DMS114 treated with DMSO at 0.1 percent for 48 hours (cell line): ENCODE measurements around the gene LRRC52.

Experiments used
- DNase-seq: peaks from one replicate; lab custom pipeline; 2025; ENCODE audit not compliant: unreplicated experiment; lab: John Stamatoyannopoulos, UW

LRRC52 gene, protein sequence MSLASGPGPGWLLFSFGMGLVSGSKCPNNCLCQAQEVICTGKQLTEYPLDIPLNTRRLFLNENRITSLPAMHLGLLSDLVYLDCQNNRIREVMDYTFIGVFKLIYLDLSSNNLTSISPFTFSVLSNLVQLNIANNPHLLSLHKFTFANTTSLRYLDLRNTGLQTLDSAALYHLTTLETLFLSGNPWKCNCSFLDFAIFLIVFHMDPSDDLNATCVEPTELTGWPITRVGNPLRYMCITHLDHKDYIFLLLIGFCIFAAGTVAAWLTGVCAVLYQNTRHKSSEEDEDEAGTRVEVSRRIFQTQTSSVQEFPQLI

DNA sequence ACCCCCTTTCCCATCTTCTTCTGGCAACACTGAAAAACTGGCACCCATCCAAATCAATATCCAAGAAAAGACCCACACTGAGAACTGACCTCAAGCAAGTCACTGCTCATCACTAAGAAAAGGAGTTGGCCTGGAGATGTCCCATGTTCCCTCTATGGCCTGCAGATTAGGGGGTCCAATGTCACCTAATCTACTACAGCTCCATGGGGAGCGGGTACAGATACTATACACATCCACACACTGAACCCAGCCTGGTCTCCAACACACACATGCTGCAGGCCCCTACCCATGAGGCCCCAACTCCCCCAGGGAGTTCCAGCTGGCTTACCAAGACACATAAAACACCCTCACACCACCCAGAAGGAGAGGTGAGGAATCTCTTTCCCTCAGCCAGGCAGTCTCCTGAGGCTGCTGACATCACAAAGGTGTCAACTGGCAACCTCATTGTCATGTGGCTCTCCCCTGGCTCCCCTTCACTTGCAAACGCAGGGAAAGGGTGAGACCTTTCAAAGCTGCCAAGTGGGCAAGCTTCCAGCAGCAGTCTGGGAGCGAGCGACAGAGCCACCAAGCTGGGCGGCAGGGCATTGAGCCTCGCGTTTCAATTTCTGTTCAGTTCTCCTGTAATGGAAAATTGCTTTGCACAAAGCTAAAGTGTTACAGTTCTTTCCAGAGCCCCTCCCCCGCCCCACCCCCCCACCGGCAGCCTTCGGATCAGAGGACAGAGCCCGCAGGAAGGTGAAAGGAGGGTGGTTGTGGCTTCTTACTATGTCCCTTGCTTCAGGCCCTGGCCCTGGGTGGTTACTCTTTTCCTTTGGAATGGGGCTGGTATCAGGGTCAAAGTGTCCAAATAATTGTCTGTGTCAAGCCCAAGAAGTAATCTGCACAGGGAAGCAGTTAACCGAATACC, at the start of gene LRRC52:
LRRC52 (plus strand) TSS at position 469 of the 907 bp plus-strand sequence; CDS start at position 766, 297 bp downstream.
- DNase-seq: no peak

- no peak for DNase-seq
These were observed 48.6 kb upstream of the LRRC52 start for GRCh38 chr1:165494949-165495857.

- DNase-seq: no peak
These were observed 48.0 kb upstream of the LRRC52 start for GRCh38 chr1:165495858-165496205.

DNA sequence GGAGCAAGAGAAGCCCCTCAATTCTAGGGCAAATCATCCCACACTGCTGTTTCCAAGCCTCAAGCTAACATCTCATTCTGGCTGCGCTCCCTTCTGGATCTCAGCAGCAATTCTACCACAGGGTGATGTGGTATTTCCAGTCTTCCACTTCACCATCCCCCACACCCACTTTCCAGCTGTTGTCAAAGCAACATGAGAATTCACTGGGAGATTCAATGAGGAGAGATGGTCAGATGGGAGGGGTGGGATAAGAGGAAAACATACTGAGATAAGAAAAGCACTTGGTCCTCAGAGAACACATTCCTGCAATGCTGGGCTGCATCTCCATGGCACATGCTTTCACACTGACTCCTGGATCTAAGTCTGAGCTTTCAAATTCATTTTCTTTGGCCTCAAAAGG, 47.3 kb upstream of the LRRC52 start:
- DNase-seq: no peak

DNA sequence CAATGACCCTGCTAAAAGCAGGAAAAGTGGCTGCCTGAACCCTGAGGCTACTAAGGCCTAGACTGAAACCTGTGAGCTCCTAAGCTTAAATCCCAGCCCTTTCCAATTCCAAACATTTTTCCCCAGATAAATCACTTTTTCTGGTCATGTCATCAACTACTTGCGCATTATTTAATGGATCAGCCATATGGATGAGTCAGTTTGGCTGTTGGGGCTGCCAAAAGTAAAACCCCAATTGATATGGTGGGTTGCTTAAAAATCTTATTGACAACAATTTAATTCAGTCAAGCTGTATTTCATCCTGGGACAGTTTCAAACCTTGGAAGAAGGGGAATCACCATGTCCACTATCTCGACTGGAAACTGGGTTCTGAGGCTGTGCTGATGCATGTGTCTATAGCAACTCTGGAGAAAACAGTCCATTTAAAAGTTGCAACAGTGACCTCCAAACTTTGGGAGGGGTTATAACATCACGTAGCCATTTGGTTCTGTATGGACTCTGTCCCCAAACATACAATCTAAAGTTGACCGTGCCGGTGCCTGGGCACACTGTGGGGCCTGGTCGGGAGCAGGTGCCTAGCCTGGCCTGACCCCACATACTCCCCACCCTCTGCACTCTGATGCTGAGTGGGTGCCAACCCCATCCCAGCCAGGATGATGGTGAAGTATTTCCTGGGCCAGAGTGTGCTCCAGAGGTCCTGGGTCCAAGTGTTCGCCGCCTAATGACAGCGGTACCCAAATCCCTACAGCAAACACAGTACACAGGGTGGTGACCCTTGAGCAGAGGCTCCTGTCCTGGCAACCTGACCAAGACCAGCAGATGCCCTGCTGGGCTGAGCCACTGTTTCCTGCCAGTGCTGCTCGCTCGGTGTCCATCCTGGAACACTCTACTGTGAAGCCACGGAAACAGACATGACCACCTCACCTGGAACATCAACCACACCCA, 46.5 kb upstream of the LRRC52 start:
- DNase-seq: no peak

DNA sequence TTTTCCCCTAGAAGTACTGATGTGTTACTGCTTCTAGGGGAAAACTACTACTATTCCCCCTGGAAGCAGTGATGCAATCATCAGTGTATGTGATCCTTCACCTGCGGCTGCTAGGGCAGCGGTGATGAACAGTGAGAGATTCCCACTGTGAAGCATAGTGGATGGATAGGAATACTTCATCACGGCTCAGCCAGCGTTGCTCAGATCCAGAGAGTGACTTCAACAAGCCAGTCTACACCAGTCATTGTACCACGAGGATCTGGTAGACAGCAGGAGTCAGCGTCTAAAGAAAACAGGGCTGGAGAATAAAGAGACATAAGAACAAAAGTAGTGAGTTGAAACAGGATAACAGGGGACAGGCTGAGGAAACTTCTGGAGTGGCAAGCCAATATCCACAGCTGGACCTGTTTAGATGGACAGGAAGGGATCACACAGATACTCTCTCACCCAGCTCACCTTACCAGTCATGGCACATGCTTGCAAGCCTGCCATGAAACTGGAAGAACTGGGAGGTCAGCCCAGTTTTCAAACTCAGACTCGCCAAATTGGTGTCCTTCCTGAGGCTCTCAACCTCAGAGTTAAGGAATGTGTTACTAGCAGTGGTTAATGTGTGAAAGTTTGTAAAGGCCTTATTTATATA, 42.4 kb upstream of the LRRC52 start:
- no peak for DNase-seq

DNA sequence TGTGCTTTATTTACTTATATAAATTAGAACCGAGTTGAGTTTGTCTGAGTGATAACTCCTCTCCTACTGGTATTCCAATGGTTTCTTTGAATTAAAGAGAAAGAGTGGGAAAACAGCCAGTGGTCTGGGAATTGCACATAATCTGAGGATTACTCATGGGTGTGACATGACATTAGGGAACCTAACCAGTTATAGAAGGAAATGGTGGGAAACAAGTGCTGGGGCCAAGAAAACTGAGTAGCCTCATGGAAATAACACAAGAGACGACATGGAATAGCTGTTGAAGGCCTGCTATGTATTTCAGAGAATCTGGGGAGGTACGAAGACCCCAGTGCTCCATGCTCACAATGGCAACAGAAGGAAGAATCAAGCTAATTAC, 41.8 kb upstream of the LRRC52 start:
- DNase-seq: no peak

DNA sequence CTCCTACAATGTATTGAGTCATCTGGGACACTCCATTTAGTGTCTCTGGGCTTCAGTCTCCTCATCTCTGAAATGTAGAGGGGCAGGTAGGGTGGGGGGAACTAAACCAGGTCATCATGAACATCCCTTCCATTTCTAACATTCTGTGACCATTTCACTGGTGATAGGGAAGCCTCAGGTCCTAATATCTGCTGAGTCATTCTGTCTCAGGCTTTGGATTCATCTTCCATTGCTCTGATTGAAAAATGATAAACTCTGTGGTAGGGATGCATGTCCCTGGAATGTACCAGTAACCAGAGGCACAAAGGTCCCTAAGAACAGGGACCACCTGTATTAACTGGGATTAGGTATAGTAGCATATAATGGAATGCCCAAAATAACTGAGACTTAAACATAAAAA, 36.2 kb upstream of the LRRC52 start:
- no peak for DNase-seq

DNA sequence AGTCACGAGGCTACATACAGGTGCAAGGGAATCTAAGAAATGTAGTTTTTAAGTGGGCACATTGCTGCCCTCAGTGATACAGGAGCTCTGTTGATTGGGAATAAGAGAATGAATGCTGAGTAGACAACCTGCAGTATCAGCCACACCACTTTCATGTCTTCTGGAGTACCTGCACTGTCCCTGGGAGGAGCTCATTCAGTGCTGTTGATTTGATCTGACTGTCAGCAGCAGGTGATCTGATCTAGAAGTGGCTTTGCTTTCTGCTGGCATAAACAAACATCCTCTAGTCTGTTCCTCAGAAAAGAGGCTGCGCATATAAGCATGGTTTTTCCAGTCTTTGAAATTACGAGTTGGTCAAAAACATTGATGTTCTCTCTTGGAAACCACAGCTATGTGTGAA, 35.5 kb upstream of the LRRC52 start:
- DNase-seq: no peak

DNA sequence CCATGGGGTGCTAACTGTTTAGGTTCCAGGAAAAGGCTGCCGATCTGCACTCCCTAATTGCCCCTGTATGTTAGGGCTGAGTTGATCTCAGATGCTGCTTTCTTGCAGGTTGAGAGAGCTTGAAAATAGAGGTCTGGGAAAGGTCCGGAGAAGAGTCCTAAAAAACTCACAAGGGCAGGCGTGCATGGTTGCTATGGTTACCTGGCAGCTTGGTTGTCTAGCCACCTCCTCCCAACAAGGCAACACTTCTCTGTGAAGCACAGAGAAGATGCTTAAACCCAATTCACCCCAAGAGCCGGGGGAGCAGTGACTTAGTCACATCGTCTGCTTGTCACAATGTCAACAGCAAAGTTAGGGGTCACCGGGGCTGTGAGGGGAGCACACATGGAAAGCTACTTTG, 31.0 kb upstream of the LRRC52 start:
- DNase-seq: no peak

DNA sequence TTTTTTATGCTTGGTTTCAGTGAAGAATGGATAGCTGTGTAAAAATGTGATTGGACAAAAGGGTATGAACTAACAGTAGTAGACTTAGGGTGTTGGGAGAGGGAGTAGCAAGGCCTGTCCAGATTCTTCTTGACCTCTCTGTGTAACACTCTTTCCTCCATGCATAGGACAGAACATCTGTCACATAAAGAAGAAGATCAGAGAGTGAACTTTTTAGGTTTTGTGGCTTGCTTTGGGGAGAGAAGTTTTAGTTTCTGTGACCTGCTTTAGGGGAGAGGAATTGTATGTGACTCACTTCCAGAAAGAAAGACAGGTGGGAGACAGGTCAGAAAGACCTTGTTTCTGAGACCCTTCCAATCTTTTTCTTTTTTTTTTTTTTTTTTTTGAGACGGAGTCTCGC, 27.3 kb upstream of the LRRC52 start:
- no peak for DNase-seq

DNA sequence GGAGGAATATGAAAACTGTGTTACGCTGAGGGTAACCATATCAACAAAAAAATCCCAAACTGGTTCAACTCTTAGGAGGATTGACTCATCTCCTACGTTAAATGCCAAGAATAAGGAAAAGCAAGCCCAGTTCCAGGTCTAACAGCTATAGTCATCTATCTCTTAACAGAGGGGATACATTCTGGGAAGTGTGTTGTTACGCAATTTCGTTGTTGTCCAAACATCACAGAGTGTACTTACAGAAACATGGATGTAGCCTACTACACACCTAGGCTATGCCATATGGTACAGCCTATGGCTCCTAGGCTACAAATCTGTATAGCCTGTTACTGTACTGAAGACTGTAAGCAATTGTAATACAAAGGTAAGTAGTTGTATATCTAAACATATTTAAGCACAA, 23.2 kb upstream of the LRRC52 start:
- DNase-seq: no peak

- no peak for DNase-seq
These were observed 19.0 kb upstream of the LRRC52 start for GRCh38 chr1:165524639-165525285.

GRCh38 chr1:165525708-165526107, 18.1 kb upstream of the LRRC52 start:
- DNase-seq: no peak

- DNase-seq: no peak
These were observed 16.4 kb upstream of the LRRC52 start for GRCh38 chr1:165527251-165528007.

- DNase-seq: no peak
These were observed 12.8 kb upstream of the LRRC52 start for GRCh38 chr1:165531021-165531420.

DNA sequence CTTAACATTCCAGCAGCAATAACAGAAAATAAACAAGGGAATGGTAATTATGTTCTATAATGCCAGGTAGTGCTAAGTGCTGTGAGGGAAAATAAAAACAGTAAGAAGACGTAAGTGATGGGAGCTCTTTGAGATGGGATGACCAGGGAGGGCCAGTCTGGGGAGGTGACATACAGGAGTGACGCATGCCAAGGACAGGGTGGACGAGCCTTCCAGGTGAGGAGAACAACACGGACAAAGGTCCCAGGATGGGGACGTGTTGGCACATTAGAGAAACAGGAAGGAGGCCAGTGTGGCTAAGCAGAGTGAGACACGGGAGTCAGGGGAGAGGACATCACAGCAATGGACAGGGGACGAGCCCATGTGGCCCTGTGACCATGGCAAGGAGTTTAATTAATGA, 11.7 kb upstream of the LRRC52 start:
- no peak for DNase-seq

DNA sequence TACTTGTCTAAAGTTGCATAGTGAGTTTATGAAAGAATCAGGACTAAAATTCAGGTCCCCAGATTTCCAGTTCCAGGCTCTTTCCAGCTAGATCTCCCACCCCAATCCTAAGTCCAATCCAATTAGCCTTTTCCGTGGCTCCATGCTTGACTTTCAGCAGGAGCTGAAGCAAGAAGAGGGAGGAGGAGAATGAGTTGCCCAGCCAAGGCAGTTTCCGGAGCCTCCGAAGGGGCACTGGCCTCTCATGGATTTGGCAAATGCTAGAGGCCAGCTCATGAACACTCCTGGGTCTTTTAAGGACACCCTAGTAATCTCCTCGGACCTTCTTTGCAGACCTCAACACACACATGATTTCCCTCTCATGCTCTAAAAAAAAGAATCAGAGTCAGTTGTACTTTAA, 10.5 kb upstream of the LRRC52 start:
- DNase-seq: no peak

DNA sequence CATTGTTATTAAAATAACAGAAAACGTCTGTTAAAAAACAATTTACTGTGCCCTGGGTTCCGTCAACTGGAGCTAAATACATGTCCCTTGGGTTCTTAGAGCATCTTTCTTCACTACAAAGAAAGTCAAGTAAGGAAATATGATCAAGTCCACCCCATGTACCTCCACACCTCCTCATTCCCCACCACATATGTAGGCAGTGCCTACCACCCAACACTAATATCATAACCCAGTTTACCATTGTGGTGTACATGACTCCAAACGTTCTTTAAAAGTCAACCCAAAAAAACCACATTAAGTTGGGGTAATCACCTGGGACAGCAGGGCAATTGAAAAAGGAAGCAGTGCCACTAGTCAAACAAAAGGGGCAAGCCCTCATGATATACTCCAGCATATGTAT, 7.8 kb upstream of the LRRC52 start:
- DNase-seq: no peak
